Panc1 (cell line): ENCODE data around the gene ATP6V1E1. TPM values are rescaled to one million over a fixed set of nuclear protein-coding genes. Genes with fewer than 3 reads are reported as not detected.
A peak's percentile ranks its signal among the peaks of the same experiment; 100 is the strongest.

ENCODE experiments used
- ATAC-seq: fragments of 200-7000 bp; cut with Tn5 transposase; 2 replicates; pipeline ENCODE4 v1.9.1; 2020; ENCODE audit warnings: mild to moderate bottlenecking, moderate library complexity
- BruUV-seq: library from RNA; stranded (reverse); fragments of 400-500 nt; replicated peaks from 2 replicates; lab custom pipeline; 2021; lab: Mats Ljungman, UMichigan
- CTCF ChIA-PET: fragments of 300-600 bp; sonication (Branson Sonifier 250); formaldehyde crosslinking; loops from one replicate; lab custom pipeline; 2022; ENCODE audit warnings: antibody characterized with exemption; lab: Charles Lee
- POLR2A ChIA-PET: fragments of 300-600 bp; sonication (Branson Sonifier 250); formaldehyde crosslinking; loops from one replicate; lab custom pipeline; 2022; ENCODE audit warnings: antibody characterized with exemption; lab: Charles Lee
- DNase-seq: peaks from one replicate; pipeline ENCODE4 v3.0.0-alpha.2; 2010; ENCODE audit warnings: low read depth, low spot score
- H3K27ac ChIP-seq: 2 replicates; pipeline ENCODE4 v1.5.1; 2011; ENCODE audit warnings: mild to moderate bottlenecking, low read length, inconsistent platforms
- H3K27me3 ChIP-seq: fragments of 200-500 bp; sonication (Bioruptor generic); 2 replicates; pipeline ENCODE4 v1.6.0; 2014; ENCODE audit warnings: low read length, inconsistent platforms; ENCODE audit not compliant: control insufficient read depth, insufficient read depth
- H3K36me3 ChIP-seq: fragments of 200-500 bp; sonication (Bioruptor generic); 2 replicates; pipeline ENCODE4 v1.5.1; 2014; ENCODE audit warnings: inconsistent platforms, mild to moderate bottlenecking, low read length, moderate library complexity; ENCODE audit not compliant: control insufficient read depth, insufficient read depth
- H3K4me1 ChIP-seq: 2 replicates; pipeline ENCODE4 v1.5.1; 2011; ENCODE audit warnings: inconsistent platforms, mild to moderate bottlenecking, low read length, moderate library complexity; ENCODE audit not compliant: control insufficient read depth, insufficient read depth
- H3K4me3 ChIP-seq, 2 experiments: 2 replicates each; pipeline ENCODE4 v1.5.1; 2011 to 2012; ENCODE audit warnings: low read depth in 2 of 2, low read length in 2 of 2, mild to moderate bottlenecking in 2 of 2, inconsistent platforms in 1 of 2, moderate library complexity in 1 of 2
- H3K9me3 ChIP-seq: fragments of 200-500 bp; sonication (Bioruptor generic); 2 replicates; pipeline ENCODE4 v1.5.1; 2014; ENCODE audit warnings: low read depth, mild to moderate bottlenecking, inconsistent platforms, low read length, moderate library complexity; ENCODE audit not compliant: control insufficient read depth, insufficient read depth
- POLR2AphosphoS5 ChIP-seq: IDR thresholded peaks from 2 replicates; pipeline ENCODE4 v1.6.1; 2012; ENCODE audit warnings: mild to moderate bottlenecking, low read depth, low read length, moderate library complexity
- SIN3A ChIP-seq: IDR thresholded peaks from 2 replicates; pipeline ENCODE4 v1.6.1; 2012; ENCODE audit warnings: low read depth, mild to moderate bottlenecking, low read length, moderate library complexity, borderline replicate concordance; ENCODE audit not compliant: insufficient read depth
- TCF7L2 ChIP-seq: IDR thresholded peaks from 2 replicates; pipeline ENCODE4 v1.6.1; 2011; ENCODE audit warnings: mild to moderate bottlenecking, low read depth, low read length, inconsistent platforms
- in situ Hi-C: cut with HindIII; loops from 2 replicates; pipeline ENCODE4 v1.10.0; 2016; ENCODE audit warnings: low sequenced_read_pairs, low pct_unique_long_range_greater_than_20kb
- intact Hi-C: fragments of 100-400 bp; cut with micrococcal nuclease; formaldehyde crosslinking; loops from one replicate; pipeline ENCODE4 v1.10.0; 2022; ENCODE audit not compliant: unreplicated experiment
- total RNA-seq: library from RNA; stranded (reverse); gene quantifications from one replicate; pipeline ENCODE4 v1.2.1, GENCODE V29; 2021; ENCODE audit not compliant: unreplicated experiment
- TF ChIP-seq, protein P1 (sequence below), 2 experiments: IDR thresholded peaks; 2 replicates each; pipeline ENCODE4 v1.6.1; 2011 to 2012; ENCODE audit warnings: low read depth in 2 of 2, control low read depth in 1 of 2, low read length in 1 of 2, mild to moderate bottlenecking in 1 of 2, moderate library complexity in 1 of 2; ENCODE audit not compliant: insufficient read depth in 1 of 2
- TF ChIP-seq, protein P2 (sequence below): fragments of 450-650 bp; IDR thresholded peaks from 2 replicates; pipeline ENCODE4 v1.5.1; 2017; ENCODE audit warnings: mild to moderate bottlenecking

Gene ATP6V1E1
- total RNA-seq, 1 experiment from 2014 or later = 136 TPM

DNA sequence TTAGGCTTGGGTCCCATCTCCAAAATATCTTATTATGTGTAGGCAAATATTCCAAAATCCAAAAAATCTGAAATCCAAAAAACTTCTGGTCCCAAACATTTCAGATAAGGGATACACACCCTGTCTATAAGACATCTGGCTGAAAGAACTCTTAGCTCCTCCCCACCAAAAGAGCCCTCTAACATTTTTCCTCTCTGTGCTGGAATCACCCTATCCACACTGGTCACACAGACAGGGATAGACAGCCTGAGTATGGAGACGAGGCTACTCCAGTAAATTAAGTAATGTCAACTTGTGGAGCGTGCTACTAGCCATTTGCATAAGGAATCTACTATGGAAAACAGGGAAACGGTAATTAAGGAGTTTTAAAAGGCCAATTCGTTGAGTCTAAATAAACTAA is 24.9 kb downstream of the ATP6V1E1 start:
- DNase-seq (no peak), ATAC-seq (no peak)
- H3K9me3 ChIP-seq = no peaks in the 10 kb centered on the region
- no peaks in the 10 kb centered on the region for H3K27me3 ChIP-seq
- intact Hi-C loops (no loop called here), in situ Hi-C loops (no loop called here)
- no TSS peak for BruUV-seq
- H3K36me3 ChIP-seq = peaks cover 20% of the 10 kb centered on the region
- ChIA-PET CTCF (no interaction called here), POLR2A (no interaction called here)
- no peak overlapping the region for H3K4me3 ChIP-seq
- no peak overlapping the region for H3K27ac ChIP-seq
- no peaks in the 10 kb centered on the region; the same call in 1 of the 2 replicates for H3K4me1 ChIP-seq
- TF ChIP-seq SIN3A = no peak
- no peak for TF ChIP-seq TCF7L2
- no peak for TF ChIP-seq POLR2AphosphoS5
- TF ChIP-seq, protein P1, sequence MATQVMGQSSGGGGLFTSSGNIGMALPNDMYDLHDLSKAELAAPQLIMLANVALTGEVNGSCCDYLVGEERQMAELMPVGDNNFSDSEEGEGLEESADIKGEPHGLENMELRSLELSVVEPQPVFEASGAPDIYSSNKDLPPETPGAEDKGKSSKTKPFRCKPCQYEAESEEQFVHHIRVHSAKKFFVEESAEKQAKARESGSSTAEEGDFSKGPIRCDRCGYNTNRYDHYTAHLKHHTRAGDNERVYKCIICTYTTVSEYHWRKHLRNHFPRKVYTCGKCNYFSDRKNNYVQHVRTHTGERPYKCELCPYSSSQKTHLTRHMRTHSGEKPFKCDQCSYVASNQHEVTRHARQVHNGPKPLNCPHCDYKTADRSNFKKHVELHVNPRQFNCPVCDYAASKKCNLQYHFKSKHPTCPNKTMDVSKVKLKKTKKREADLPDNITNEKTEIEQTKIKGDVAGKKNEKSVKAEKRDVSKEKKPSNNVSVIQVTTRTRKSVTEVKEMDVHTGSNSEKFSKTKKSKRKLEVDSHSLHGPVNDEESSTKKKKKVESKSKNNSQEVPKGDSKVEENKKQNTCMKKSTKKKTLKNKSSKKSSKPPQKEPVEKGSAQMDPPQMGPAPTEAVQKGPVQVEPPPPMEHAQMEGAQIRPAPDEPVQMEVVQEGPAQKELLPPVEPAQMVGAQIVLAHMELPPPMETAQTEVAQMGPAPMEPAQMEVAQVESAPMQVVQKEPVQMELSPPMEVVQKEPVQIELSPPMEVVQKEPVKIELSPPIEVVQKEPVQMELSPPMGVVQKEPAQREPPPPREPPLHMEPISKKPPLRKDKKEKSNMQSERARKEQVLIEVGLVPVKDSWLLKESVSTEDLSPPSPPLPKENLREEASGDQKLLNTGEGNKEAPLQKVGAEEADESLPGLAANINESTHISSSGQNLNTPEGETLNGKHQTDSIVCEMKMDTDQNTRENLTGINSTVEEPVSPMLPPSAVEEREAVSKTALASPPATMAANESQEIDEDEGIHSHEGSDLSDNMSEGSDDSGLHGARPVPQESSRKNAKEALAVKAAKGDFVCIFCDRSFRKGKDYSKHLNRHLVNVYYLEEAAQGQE (IDR thresholded peaks at IDR 0.05; ENCODE audit: insufficient read depth in 1 of 2, low read depth in 2 of 2, low read length in 1 of 2) = no peak
- TF ChIP-seq, protein P2, sequence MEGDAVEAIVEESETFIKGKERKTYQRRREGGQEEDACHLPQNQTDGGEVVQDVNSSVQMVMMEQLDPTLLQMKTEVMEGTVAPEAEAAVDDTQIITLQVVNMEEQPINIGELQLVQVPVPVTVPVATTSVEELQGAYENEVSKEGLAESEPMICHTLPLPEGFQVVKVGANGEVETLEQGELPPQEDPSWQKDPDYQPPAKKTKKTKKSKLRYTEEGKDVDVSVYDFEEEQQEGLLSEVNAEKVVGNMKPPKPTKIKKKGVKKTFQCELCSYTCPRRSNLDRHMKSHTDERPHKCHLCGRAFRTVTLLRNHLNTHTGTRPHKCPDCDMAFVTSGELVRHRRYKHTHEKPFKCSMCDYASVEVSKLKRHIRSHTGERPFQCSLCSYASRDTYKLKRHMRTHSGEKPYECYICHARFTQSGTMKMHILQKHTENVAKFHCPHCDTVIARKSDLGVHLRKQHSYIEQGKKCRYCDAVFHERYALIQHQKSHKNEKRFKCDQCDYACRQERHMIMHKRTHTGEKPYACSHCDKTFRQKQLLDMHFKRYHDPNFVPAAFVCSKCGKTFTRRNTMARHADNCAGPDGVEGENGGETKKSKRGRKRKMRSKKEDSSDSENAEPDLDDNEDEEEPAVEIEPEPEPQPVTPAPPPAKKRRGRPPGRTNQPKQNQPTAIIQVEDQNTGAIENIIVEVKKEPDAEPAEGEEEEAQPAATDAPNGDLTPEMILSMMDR = no peak

DNA sequence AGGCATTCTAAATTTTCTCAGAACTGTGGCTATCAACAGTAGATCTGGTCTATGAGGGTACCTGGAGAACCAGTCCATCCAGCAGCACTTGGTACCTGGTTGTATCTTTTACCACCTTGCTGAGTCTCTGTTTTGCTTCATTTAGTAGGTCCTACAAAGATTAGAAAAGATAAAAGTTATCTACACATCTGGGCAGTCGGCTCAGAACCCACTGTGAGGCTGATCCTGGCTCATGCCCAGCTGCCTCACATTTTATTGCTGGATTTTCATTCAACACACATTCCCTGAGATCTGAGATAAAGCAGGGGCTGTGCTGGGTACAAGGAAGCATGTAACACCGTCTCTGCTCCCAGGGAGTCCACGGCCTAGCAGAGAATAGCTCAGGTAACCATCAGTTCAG is 27.5 kb downstream of the ATP6V1E1 start:
- no TSS peak for BruUV-seq
- ATAC-seq (peak; percentile 38; the same call in 1 of the 2 replicates), DNase-seq (no peak)
- 0 out of 2 replicates have a peak overlapping the region, but pooled peaks have one; percentile 4 for H3K27ac ChIP-seq
- no peaks in the 10 kb centered on the region; the same call in 1 of the 2 replicates for H3K4me1 ChIP-seq
- H3K9me3 ChIP-seq = no peaks in the 10 kb centered on the region
- CTCF ChIA-PET = interaction anchor here (1.4 kb wide), 1 partner anchor 43 kb away, joined by 3 read pairs; no protein-coding TSS in a partner anchor
- intact Hi-C loops = no loop called here
- POLR2A ChIA-PET = no interaction called here
- H3K4me3 ChIP-seq = no peak overlapping the region
- in situ Hi-C loops = no loop called here
- peaks cover 16% of the 10 kb centered on the region for H3K36me3 ChIP-seq
- H3K27me3 ChIP-seq = no peaks in the 10 kb centered on the region
- no peak for TF ChIP-seq POLR2AphosphoS5
- TF ChIP-seq SIN3A = no peak
- TF ChIP-seq, protein P2 = no peak
- no peak for TF ChIP-seq TCF7L2
- TF ChIP-seq, protein P1 (IDR thresholded peaks at IDR 0.05; ENCODE audit: insufficient read depth in 1 of 2, low read depth in 2 of 2, low read length in 1 of 2) = no peak
